Central memory CD8-positive, alpha-beta T cell (primary cell): ENCODE data around the gene GIT2.

Source experiments
- ATAC-seq: fragments of 150-1000 bp; cut with Tn5 transposase; replicated peaks from 2 replicates; pipeline ENCODE4 v1.10.0; 2022; ENCODE audit warnings: mild to moderate bottlenecking, moderate FRiP score, moderate number of reproducible peaks; ENCODE audit not compliant: poor library complexity, severe bottlenecking; ENCODE audit errors: extremely low read depth
- DNase-seq, 2 donors: peaks; one replicate each; pipeline ENCODE4 v3.0.0; 2021; ENCODE audit warnings: low spot score in 2 of 2
- H3K27ac Mint-ChIP-seq: one replicate; pipeline ENCODE4 v1.8.0; 2022; ENCODE audit warnings: low read depth, mild to moderate bottlenecking, moderate library complexity, mixed read lengths
- H3K27me3 Mint-ChIP-seq: one replicate; pipeline ENCODE4 v1.8.0; 2022; ENCODE audit warnings: mixed read lengths
- H3K36me3 Mint-ChIP-seq: one replicate; pipeline ENCODE4 v1.8.0; 2022; ENCODE audit warnings: mild to moderate bottlenecking, moderate library complexity, mixed read lengths; ENCODE audit not compliant: insufficient read depth
- H3K4me1 Mint-ChIP-seq: one replicate; pipeline ENCODE4 v1.8.0; 2022; ENCODE audit warnings: mixed read lengths
- H3K4me3 Mint-ChIP-seq: one replicate; pipeline ENCODE4 v1.8.0; 2022; ENCODE audit warnings: mild to moderate bottlenecking, moderate library complexity, mixed read lengths
- H3K9me3 Mint-ChIP-seq: one replicate; pipeline ENCODE4 v1.8.0; 2022; ENCODE audit warnings: mixed read lengths

Gene GIT2

GRCh38 chr12:109962398-109962797 is 33.8 kb downstream of the GIT2 start:
- H3K27me3 Mint-ChIP-seq, result no peaks in the 10 kb centered on the region
- DNase-seq, result no peak
- H3K4me3 Mint-ChIP-seq, result no peak overlapping the region
- H3K36me3 Mint-ChIP-seq, result peaks cover 71% of the 10 kb centered on the region
- H3K9me3 Mint-ChIP-seq, result no peaks in the 10 kb centered on the region
- peaks cover 17% of the 10 kb centered on the region for H3K4me1 Mint-ChIP-seq
- no peak for ATAC-seq
- H3K27ac Mint-ChIP-seq, result no peak overlapping the region

DNA sequence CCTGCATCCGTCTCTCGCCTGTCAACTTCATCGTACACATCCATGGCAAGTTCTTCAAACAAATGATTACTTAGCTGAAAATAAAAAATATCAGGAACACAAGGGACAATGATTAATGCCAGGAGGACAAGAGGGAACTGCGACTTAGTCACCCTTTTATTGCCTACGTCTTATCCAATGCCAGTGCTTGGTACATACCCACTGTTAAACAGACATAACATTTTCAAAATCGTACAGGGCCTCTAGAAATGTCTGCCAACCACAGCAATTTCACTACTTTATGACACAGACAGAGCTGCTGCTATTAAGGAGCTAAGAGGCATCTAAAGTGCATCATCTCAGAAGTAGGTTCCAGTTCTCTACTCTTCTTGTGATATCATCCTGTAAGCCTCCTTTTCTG is 34.6 kb downstream of the GIT2 start:
- peak overlapping the region; percentile 67 for H3K27ac Mint-ChIP-seq
- no peaks in the 10 kb centered on the region for H3K9me3 Mint-ChIP-seq
- peaks cover 16% of the 10 kb centered on the region for H3K4me1 Mint-ChIP-seq
- DNase-seq (no peak), ATAC-seq (no peak)
- no peaks in the 10 kb centered on the region for H3K27me3 Mint-ChIP-seq
- H3K4me3 Mint-ChIP-seq, result no peak overlapping the region
- H3K36me3 Mint-ChIP-seq, result peaks cover 74% of the 10 kb centered on the region

DNA sequence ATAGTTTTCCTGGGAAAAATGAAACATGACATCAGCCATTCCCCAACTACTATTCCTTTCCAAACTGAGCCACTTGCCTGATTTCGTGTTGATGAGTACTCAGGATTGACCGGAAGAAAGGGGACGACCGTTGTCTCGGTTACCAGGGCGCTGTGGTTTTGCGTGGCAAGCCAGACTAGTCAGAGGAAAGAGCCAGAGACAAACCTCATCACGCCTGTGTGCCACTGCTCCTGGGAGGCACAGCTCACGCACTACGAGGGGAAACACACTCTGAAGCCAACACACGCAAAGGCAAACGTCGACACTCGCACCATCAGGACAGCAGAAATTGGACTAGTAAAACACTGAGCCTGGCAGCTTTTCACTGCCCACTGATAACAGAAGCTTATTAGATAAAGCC is 35.0 kb downstream of the GIT2 start:
- Mint-ChIP-seq H3K27ac (peak overlapping the region; percentile 67), H3K4me1 (peaks cover 16% of the 10 kb centered on the region), H3K9me3 (no peaks in the 10 kb centered on the region), H3K27me3 (no peaks in the 10 kb centered on the region), H3K36me3 (peaks cover 74% of the 10 kb centered on the region), H3K4me3 (no peak overlapping the region)
- ATAC-seq, result no peak
- DNase-seq, result no peak

DNA sequence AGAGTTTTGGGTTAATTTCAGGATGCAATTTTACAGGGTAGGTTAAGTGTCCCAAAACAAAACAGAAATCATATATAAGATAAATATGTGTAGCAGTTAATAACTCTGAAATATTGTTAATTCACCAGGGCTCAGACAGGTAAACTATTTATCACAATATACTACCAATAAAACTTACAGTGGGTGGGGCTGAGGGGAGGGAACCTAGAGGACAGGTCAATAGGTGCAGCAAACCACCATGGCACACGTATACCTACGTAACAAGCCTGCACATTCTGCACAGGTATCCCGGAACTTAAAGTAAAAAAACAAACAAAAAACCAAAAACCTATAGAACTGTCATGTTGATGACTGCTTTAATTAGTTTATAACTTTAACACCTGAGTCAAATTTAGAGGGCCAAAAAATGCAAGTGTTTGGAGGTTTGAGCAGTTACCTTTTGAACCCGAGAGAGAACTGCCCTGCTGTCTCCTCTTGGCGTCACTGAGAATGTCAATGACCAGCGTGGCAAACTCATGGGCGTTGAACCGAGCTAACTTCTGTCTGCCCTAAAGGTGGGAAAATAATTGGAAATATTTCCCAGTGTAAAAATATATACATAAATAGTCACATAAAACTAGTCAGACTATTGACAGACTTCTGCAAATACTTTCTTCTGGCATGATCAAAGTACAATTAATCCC is 36.6 kb downstream of the GIT2 start:
- H3K4me1 Mint-ChIP-seq, result peaks cover 11% of the 10 kb centered on the region
- H3K4me3 Mint-ChIP-seq, result no peak overlapping the region
- H3K27ac Mint-ChIP-seq, result peak overlapping the region; percentile 25
- no peaks in the 10 kb centered on the region for H3K9me3 Mint-ChIP-seq
- H3K36me3 Mint-ChIP-seq, result peaks cover 72% of the 10 kb centered on the region
- no peaks in the 10 kb centered on the region for H3K27me3 Mint-ChIP-seq
- ATAC-seq (no peak), DNase-seq (no peak)

DNA sequence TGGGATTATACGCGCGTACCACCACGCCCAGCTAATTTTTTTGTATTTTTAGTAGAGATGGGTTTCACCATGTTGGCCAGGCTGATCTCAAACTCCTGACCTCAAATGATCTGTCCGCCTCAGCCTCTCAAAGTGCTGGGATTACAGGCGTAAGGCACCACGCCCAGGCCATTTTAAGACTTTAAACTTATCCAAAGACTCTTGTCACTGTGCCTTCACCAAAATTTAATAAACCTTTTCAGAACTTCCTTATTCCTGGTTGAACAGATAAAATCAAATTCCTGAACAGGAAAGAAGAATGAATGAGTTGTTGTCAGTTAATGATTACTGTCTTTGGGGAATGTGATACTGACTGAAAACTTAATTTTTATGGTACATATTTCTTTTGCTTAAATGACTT is 37.8 kb downstream of the GIT2 start:
- H3K36me3 Mint-ChIP-seq, result peaks cover 77% of the 10 kb centered on the region
- no peak overlapping the region for H3K4me3 Mint-ChIP-seq
- H3K4me1 Mint-ChIP-seq, result peaks cover 2% of the 10 kb centered on the region
- no peaks in the 10 kb centered on the region for H3K9me3 Mint-ChIP-seq
- H3K27ac Mint-ChIP-seq, result no peak overlapping the region
- ATAC-seq (no peak), DNase-seq (no peak)
- H3K27me3 Mint-ChIP-seq, result no peaks in the 10 kb centered on the region

DNA sequence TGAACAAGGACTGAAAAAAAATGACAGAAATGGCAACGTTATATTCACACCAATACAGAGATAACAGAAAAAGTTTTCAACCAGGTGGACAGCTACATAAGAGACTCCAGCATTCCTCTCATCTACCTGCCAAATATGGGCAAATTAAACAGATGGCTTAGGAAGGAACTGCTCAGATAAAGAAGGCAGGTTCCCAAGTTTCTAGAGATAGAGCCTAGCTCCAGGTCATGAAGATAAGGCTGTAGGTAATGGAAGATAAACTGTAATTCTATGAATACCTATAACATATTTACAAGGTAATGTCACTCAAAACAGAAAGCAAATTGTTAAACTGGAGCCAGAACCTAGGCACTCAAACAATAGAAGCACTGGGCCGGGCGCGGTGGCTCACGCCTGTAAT is 42.5 kb downstream of the GIT2 start:
- Mint-ChIP-seq H3K9me3 (no peaks in the 10 kb centered on the region), H3K4me1 (no peaks in the 10 kb centered on the region), H3K36me3 (peaks cover 81% of the 10 kb centered on the region), H3K27ac (no peak overlapping the region), H3K27me3 (no peaks in the 10 kb centered on the region), H3K4me3 (no peak overlapping the region)
- DNase-seq (no peak), ATAC-seq (no peak)

DNA sequence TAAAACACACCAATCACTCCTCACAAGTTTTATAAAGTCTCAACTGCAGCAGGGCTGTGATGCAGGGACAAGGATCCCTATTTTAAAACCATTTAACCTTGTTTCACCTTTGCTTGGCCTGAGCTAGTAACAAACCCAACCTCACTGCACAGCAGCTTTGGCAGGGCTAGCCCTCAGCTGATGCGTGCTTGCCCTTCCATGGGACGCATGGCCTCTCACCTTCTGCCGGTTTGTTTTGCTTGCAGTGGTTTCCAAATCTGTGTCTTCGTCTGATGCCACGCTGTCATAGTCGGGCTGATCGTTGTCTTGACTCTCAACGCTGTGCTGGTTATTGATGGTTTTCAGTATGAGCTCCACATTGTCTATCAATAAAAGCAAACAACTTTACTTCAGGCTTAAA is 43.3 kb downstream of the GIT2 start:
- Mint-ChIP-seq H3K4me3 (no peak overlapping the region), H3K27me3 (no peaks in the 10 kb centered on the region), H3K4me1 (peaks cover 6% of the 10 kb centered on the region), H3K36me3 (peaks cover 83% of the 10 kb centered on the region), H3K27ac (no peak overlapping the region), H3K9me3 (no peaks in the 10 kb centered on the region)
- ATAC-seq (no peak), DNase-seq (no peak)

DNA sequence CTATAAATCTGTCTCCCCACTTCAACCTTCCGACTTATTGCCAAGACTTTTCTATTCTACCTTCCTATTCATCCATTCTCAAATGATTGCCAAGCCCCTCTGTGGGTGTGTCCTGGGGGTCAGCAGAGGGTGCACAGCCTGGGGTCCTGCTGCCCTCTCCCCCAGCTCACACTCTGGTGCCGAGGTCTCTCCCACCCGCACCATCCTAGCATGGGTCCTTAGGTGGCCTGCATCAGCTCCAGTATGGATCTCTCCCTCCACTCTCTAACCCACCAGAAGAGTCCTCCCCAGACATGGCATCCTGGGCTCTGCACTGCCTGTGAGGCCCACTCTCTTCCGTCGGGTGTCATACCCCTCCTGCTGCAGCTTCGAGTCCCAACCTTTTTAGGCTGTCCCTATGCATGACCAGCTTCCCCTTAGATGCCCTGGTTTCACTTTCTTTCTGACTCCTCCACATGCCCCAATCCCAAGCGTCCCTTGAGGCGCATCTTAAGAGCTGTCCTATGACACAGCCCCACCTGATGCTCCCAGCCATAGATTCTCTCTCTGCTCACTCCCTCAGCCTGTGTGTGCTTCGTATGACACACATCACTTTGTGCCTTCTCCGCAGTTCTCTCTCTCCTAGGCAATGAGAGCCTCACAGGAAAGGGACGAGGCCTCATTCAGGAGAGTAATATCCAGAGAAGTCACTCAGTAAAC is 43.9 kb downstream of the GIT2 start:
- H3K4me1 Mint-ChIP-seq, result peaks cover 12% of the 10 kb centered on the region
- peaks cover 83% of the 10 kb centered on the region for H3K36me3 Mint-ChIP-seq
- ATAC-seq (no peak), DNase-seq (no peak)
- no peak overlapping the region for H3K27ac Mint-ChIP-seq
- no peaks in the 10 kb centered on the region for H3K9me3 Mint-ChIP-seq
- no peaks in the 10 kb centered on the region for H3K27me3 Mint-ChIP-seq
- no peak overlapping the region for H3K4me3 Mint-ChIP-seq

DNA sequence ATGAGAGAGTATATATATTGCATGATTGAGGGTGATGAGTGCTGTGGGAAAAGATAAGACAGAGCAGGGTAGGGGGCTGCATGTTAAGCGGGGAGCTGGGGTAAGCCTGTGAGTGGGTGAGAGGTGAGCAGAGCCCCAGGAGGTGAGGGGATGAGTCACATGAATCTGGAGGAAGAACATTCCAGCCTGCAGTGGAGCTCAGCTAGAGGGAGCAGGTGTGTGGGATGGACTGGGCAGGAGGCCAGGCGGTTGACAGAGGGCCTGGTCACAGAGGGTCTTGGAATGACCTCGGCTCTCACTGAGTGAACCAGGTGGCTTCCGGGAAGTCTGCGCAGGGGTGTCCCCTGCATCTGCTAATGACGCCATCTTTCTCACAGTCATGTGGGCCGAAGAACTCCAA is 44.4 kb downstream of the GIT2 start:
- Mint-ChIP-seq H3K36me3 (peaks cover 82% of the 10 kb centered on the region), H3K27me3 (no peaks in the 10 kb centered on the region), H3K4me1 (peaks cover 17% of the 10 kb centered on the region), H3K9me3 (no peaks in the 10 kb centered on the region), H3K4me3 (no peak overlapping the region), H3K27ac (no peak overlapping the region)
- ATAC-seq (no peak), DNase-seq (no peak)

DNA sequence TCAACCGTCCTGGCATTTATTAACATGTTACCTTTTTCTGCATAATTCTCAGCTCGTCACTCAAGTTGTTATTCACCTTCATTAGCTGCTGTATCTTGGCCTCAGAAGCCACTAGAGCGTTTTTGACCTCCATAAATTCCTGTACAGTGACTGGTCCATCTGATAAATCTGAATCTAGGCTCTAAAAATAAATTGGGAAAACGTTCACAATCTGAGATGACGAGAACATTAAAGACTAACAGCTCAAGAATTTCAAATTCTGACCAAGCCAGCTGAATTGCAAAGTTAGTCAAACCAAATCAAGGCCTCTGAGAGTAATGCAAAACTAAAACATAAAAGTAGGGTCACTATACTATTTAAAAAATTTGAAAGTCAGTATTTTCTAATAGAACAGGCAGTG is 45.0 kb downstream of the GIT2 start:
- Mint-ChIP-seq H3K4me1 (peaks cover 21% of the 10 kb centered on the region), H3K27me3 (no peaks in the 10 kb centered on the region), H3K4me3 (no peak overlapping the region), H3K27ac (no peak overlapping the region), H3K9me3 (no peaks in the 10 kb centered on the region), H3K36me3 (peaks cover 80% of the 10 kb centered on the region)
- ATAC-seq (no peak), DNase-seq (no peak)

DNA sequence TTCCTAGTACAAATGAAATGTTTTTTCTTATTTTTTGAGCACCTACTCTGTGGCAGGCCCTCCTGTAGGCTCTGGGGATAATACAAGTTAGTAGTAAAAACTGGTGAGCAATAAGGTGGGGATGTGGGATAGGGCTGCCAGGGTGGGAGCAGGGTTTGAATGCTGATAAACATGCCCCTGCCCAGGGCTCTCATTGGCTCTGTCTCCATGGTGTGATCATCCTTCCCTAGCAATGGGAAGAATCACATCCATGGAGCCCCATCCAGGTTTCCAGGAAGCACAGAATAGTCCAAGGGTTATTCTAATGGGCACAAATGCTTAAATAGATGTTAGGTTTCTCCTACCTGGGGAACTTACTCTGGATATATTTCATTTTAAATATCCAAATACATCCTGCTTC is 45.5 kb downstream of the GIT2 start:
- peaks cover 21% of the 10 kb centered on the region for H3K4me1 Mint-ChIP-seq
- no peaks in the 10 kb centered on the region for H3K9me3 Mint-ChIP-seq
- H3K27me3 Mint-ChIP-seq, result no peaks in the 10 kb centered on the region
- DNase-seq (no peak), ATAC-seq (no peak)
- H3K36me3 Mint-ChIP-seq, result peaks cover 79% of the 10 kb centered on the region
- H3K27ac Mint-ChIP-seq, result no peak overlapping the region
- no peak overlapping the region for H3K4me3 Mint-ChIP-seq

DNA sequence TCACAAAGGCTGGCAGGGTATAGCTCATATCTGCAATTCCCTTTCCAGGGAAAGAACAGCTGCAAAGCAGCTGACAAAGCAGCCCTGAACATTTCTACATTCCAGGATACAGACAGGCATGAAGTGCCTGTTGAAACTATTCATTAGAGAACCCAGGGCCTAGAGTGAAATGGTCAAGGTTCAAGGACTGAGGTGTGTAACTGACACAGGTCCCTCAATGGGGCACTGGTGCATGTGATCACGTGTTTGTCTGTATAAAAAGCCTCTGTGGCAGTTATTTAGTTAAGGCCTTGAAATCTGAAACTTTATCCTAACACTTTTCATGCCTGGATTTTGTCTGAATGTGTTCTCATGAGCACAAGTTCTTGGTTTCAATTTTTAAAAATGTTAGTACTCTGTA is 47.1 kb downstream of the GIT2 start:
- Mint-ChIP-seq H3K4me1 (peaks cover 31% of the 10 kb centered on the region), H3K4me3 (no peak overlapping the region), H3K9me3 (no peaks in the 10 kb centered on the region), H3K27ac (no peak overlapping the region), H3K27me3 (no peaks in the 10 kb centered on the region), H3K36me3 (peaks cover 76% of the 10 kb centered on the region)
- no peak for DNase-seq
- no peak for ATAC-seq

GRCh38 chr12:109948368-109948767 is 47.8 kb downstream of the GIT2 start:
- H3K36me3 Mint-ChIP-seq, result peaks cover 73% of the 10 kb centered on the region
- DNase-seq, result no peak
- peaks cover 31% of the 10 kb centered on the region for H3K4me1 Mint-ChIP-seq
- H3K27me3 Mint-ChIP-seq, result no peaks in the 10 kb centered on the region
- no peak for ATAC-seq
- no peak overlapping the region for H3K27ac Mint-ChIP-seq
- no peak overlapping the region for H3K4me3 Mint-ChIP-seq
- H3K9me3 Mint-ChIP-seq, result no peaks in the 10 kb centered on the region
